Suprapubic skin (tissue), 4 donors: ENCODE data around the gene LRRC45.

Source experiments
- EP300 ChIP-seq: sonication (generic); formaldehyde crosslinking; IDR thresholded peaks from one replicate; pipeline ENCODE4 v1.6.1; 2017; ENCODE audit warnings: antibody characterized with exemption
- POLR2A ChIP-seq, 2 donors: fragments of 450-650 bp; IDR thresholded peaks; one replicate each; pipeline ENCODE4 v1.6.1; 2017; ENCODE audit warnings: antibody characterized with exemption in 2 of 2, mild to moderate bottlenecking in 2 of 2, moderate library complexity in 2 of 2
- POLR2AphosphoS5 ChIP-seq, 3 donors: sonication (generic); formaldehyde crosslinking; IDR thresholded peaks; one replicate each; pipeline ENCODE4 v1.6.1; 2017; ENCODE audit warnings: antibody characterized with exemption in 3 of 3
- TF ChIP-seq, protein P1 (sequence below), 2 donors: fragments of 200-600 bp in 1 of 2; fragments of 450-650 bp in 1 of 2; sonication (generic) in 1 of 2; IDR thresholded peaks; one replicate each; pipeline ENCODE4 v1.5.1; 2016 to 2019; ENCODE audit warnings: antibody characterized with exemption in 2 of 2, mild to moderate bottlenecking in 1 of 2, moderate library complexity in 1 of 2

DNA sequence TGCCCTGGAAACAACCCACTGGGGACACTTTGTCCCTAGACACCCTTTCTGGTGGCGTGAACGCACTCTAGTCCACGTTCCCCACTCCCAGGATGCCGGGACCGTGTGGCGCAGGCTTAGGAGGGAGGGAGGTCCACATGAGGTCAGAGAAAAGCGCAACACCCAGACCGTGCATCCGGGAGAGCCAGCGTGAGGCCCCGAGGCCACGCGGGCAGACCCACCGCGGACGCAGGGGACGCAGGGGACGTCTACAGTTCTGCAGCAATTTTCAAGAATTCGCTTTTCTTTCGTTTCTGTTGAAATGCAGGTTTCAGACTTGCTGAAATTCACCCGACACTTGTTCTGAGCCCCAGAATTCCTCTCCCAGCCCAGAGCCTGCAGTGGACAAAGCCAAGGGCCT lies 23.8 kb downstream of the LRRC45 start:
- TF ChIP-seq, protein P1, sequence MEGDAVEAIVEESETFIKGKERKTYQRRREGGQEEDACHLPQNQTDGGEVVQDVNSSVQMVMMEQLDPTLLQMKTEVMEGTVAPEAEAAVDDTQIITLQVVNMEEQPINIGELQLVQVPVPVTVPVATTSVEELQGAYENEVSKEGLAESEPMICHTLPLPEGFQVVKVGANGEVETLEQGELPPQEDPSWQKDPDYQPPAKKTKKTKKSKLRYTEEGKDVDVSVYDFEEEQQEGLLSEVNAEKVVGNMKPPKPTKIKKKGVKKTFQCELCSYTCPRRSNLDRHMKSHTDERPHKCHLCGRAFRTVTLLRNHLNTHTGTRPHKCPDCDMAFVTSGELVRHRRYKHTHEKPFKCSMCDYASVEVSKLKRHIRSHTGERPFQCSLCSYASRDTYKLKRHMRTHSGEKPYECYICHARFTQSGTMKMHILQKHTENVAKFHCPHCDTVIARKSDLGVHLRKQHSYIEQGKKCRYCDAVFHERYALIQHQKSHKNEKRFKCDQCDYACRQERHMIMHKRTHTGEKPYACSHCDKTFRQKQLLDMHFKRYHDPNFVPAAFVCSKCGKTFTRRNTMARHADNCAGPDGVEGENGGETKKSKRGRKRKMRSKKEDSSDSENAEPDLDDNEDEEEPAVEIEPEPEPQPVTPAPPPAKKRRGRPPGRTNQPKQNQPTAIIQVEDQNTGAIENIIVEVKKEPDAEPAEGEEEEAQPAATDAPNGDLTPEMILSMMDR (IDR thresholded peaks at IDR 0.05), result no peak
- TF ChIP-seq POLR2A (IDR thresholded peaks at IDR 0.05), result no peak
- TF ChIP-seq EP300, result no peak
- TF ChIP-seq POLR2AphosphoS5 (IDR thresholded peaks at IDR 0.05), result no peak
